HEK293T (cell line): ENCODE results near the gene ZCCHC14.

Experiments used
- CTCF ChIA-PET: fragments of 350-600 bp; formaldehyde crosslinking; extraction: SDS; loops from one replicate; lab custom pipeline; 2021; ENCODE audit warnings: antibody characterized with exemption, inconsistent platforms; lab: Yijun Ruan, JAX
- POLR2A ChIA-PET: fragments of 350-600 bp; formaldehyde crosslinking; extraction: SDS; loops from one replicate; lab custom pipeline; 2020; ENCODE audit warnings: antibody characterized with exemption, inconsistent platforms; lab: Yijun Ruan, JAX
- DNase-seq: peaks from one replicate; pipeline ENCODE4 v3.0.0; 2012; ENCODE audit warnings: mixed read lengths; ENCODE audit errors: extremely low spot score
- ARNT ChIP-seq: fragments of 450-650 bp; IDR thresholded peaks from 2 replicates; pipeline ENCODE4 v1.6.1; 2017; ENCODE audit warnings: mild to moderate bottlenecking
- BHLHE40 ChIP-seq: fragments of 450-650 bp; IDR thresholded peaks from 2 replicates; pipeline ENCODE4 v1.6.1; 2016; ENCODE audit warnings: mild to moderate bottlenecking, moderate library complexity, borderline replicate concordance
- CTBP1 ChIP-seq: fragments of 450-650 bp; IDR thresholded peaks from 2 replicates; pipeline ENCODE4 v1.6.1; 2016; ENCODE audit warnings: borderline replicate concordance
- ELF4 ChIP-seq: fragments of 450-650 bp; IDR thresholded peaks from 2 replicates; pipeline ENCODE4 v1.6.1; 2017; ENCODE audit warnings: antibody characterized with exemption
- FOXA1 ChIP-seq: fragments of 450-650 bp; IDR thresholded peaks from 2 replicates; pipeline ENCODE4 v1.6.1; 2016; ENCODE audit warnings: mild to moderate bottlenecking
- FOXK2 ChIP-seq: fragments of 450-650 bp; IDR thresholded peaks from 2 replicates; pipeline ENCODE4 v1.6.1; 2016; ENCODE audit warnings: mild to moderate bottlenecking
- FOXM1 ChIP-seq: fragments of 450-650 bp; IDR thresholded peaks from 2 replicates; pipeline ENCODE4 v1.6.1; 2017; ENCODE audit warnings: mild to moderate bottlenecking, borderline replicate concordance
- HDGF ChIP-seq: fragments of 450-650 bp; IDR thresholded peaks from 2 replicates; pipeline ENCODE4 v1.6.1; 2017; ENCODE audit warnings: antibody characterized with exemption, borderline replicate concordance
- L3MBTL2 ChIP-seq: fragments of 450-650 bp; conservative IDR thresholded peaks from 2 replicates; pipeline ENCODE4 v1.6.1; 2016; ENCODE audit warnings: mild to moderate bottlenecking
- LEF1 ChIP-seq: fragments of 450-650 bp; IDR thresholded peaks from 2 replicates; pipeline ENCODE4 v1.6.1; 2017; ENCODE audit warnings: mild to moderate bottlenecking, borderline replicate concordance
- NFRKB ChIP-seq: fragments of 450-650 bp; IDR thresholded peaks from 2 replicates; pipeline ENCODE4 v1.6.1; 2016; ENCODE audit warnings: mild to moderate bottlenecking, moderate library complexity
- SP1 ChIP-seq: fragments of 450-650 bp; IDR thresholded peaks from 2 replicates; pipeline ENCODE4 v1.6.1; 2017
- SUZ12 ChIP-seq: fragments of 450-650 bp; IDR thresholded peaks from 2 replicates; pipeline ENCODE4 v1.6.1; 2016; ENCODE audit warnings: mild to moderate bottlenecking
- TARDBP ChIP-seq: fragments of 450-650 bp; IDR thresholded peaks from 2 replicates; pipeline ENCODE4 v1.6.1; 2016
- ZNF384 ChIP-seq: fragments of 450-650 bp; IDR thresholded peaks from 2 replicates; pipeline ENCODE4 v1.6.1; 2016
- TF ChIP-seq, protein P1 (sequence below): fragments of 450-650 bp; IDR thresholded peaks from 2 replicates; pipeline ENCODE4 v1.6.1; 2016

ZCCHC14 gene

DNA sequence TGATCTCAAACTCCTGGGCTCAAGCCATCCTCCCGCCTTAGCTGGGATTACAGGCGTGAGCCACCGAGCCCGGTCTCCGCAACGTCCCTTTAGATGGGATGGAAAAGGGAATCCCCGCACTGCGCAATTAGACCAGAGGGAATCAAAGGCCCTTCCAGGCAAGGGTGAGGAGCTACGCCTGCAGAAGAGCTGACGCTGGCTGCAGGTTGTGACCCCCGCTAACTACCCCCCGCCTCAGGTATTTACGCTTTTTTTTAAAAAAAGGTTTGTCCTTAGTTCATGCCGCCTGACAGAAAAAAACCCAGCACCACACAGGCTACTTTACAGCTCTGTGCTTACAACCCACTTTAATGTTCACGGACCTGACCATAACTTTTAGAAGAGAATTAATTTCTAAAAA is 26.9 kb downstream of the ZCCHC14 start:
- CTCF ChIA-PET = interaction anchor here (0.6 to 1.7 kb wide), 3 partner anchors 105 to 170 kb away, joined by 3 to 6 read pairs (median 4); no protein-coding TSS in a partner anchor
- no peak for DNase-seq
- POLR2A ChIA-PET = interaction anchor here (1.0 kb wide), 1 partner anchor 82 kb away, joined by 3 read pairs; the partner anchor contains the start of gene FBXO31
- TF ChIP-seq L3MBTL2 (no peak), FOXA1 (no peak), BHLHE40 (no peak), NFRKB (no peak), HDGF (no peak), SP1 (no peak), ARNT (no peak), ZNF384 (no peak), FOXM1 (no peak), CTBP1 (no peak), LEF1 (no peak), TARDBP (no peak), FOXK2 (no peak)
- TF ChIP-seq, protein P1, sequence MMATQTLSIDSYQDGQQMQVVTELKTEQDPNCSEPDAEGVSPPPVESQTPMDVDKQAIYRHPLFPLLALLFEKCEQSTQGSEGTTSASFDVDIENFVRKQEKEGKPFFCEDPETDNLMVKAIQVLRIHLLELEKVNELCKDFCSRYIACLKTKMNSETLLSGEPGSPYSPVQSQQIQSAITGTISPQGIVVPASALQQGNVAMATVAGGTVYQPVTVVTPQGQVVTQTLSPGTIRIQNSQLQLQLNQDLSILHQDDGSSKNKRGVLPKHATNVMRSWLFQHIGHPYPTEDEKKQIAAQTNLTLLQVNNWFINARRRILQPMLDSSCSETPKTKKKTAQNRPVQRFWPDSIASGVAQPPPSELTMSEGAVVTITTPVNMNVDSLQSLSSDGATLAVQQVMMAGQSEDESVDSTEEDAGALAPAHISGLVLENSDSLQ = no peak

- ChIA-PET POLR2A (interaction anchor here (1.0 kb wide), 1 partner anchor 81 kb away, joined by 3 read pairs; the partner anchor contains the start of gene FBXO31), CTCF (interaction anchor here (1.0 to 1.7 kb wide), 2 partner anchors 106 to 171 kb away, joined by 4 to 6 read pairs; no protein-coding TSS in a partner anchor)
Measured at GRCh38 chr16:87465306-87465705, 27.5 kb downstream of the ZCCHC14 start.

GRCh38 chr16:87464691-87465300 is 28.0 kb downstream of the ZCCHC14 start:
- TF ChIP-seq TARDBP (no peak), LEF1 (no peak), ARNT (no peak), ZNF384 (no peak), FOXM1 (no peak), ELF4 (no peak), FOXK2 (no peak), CTBP1 (no peak), BHLHE40 (no peak), HDGF (no peak), SP1 (no peak), SUZ12 (no peak), NFRKB (no peak), L3MBTL2 (no peak)
- TF ChIP-seq, protein P1 = no peak
- CTCF ChIA-PET = interaction anchor here (1.0 to 1.7 kb wide), 2 partner anchors 107 to 171 kb away, joined by 4 to 6 read pairs; no protein-coding TSS in a partner anchor
- no peak for DNase-seq
- POLR2A ChIA-PET = no interaction called here

More at GRCh38 chr16:87465306-87465705, 27.5 kb downstream of the ZCCHC14 start:
- no peak for DNase-seq
- no peak for TF ChIP-seq HDGF
- no peak for TF ChIP-seq ELF4
- TF ChIP-seq FOXK2 = no peak
- no peak for TF ChIP-seq ZNF384
- TF ChIP-seq NFRKB = no peak
- no peak for TF ChIP-seq TARDBP
- TF ChIP-seq SUZ12 = no peak
- no peak for TF ChIP-seq BHLHE40
- TF ChIP-seq LEF1 = no peak
- no peak for TF ChIP-seq FOXM1
- TF ChIP-seq, protein P1 = no peak
- no peak for TF ChIP-seq FOXA1
- TF ChIP-seq L3MBTL2 = no peak
- TF ChIP-seq SP1 = no peak
- no peak for TF ChIP-seq ARNT
- no peak for TF ChIP-seq CTBP1

DNA sequence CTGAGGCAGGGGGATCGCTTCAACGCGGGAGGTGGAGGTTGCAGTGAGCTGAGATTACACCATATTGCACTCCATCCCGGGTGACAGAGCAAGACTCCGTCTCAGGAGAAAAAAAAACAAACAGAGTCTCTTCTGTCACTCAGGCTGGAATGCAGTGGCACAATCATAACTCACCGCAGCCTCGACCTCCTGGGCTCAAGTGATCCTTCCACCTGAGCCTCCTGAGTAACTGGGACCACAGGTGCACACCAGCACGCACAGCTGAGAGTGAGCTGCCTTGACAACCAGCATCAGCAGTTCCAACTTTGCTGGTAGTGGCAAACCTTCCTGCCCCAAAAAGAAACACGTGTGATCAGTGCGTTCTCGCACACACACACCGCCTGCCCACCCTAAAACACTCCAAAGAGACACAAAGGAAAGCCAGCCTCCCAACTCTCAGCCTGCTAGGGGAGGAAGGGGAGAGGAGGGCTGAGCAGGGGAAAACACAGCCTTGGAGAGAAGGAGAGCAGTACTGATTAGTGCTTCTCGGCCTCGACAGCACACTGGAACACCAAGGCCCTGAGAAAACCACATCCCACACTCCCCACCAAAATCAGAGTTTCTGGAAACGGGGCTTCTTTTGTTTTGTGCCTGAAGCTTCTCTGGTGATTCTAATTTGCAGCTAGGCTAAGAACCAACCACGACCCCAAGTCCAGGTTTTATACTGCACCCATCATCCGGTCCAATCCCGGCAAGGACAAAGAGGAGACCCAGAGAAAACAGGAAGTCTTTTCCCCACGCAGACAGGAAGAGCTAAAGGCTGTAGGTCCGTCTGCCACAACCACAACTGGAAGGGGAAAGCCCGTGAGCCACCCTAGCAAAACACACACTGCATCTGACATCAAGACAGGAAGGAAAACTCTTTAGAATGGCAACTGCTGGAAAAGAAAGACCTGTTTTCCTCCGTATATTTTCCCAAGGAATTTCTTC is 28.8 kb downstream of the ZCCHC14 start:
- ChIA-PET CTCF (interaction anchor here (1.0 to 1.7 kb wide), 4 partner anchors 13 to 107 kb away, joined by 3 to 9 read pairs (median 4); no protein-coding TSS in a partner anchor), POLR2A (no interaction called here)
- TF ChIP-seq ARNT (no peak), BHLHE40 (no peak), L3MBTL2 (no peak), HDGF (no peak), TARDBP (no peak), FOXK2 (no peak), ZNF384 (no peak), SUZ12 (no peak), ELF4 (no peak)
- TF ChIP-seq, protein P1 = no peak
- no peak for DNase-seq
